Astrocyte (in vitro differentiated cells and primary cell): ENCODE data around the gene NIPBL. TPM values are rescaled to one million over a fixed set of nuclear protein-coding genes. Genes with fewer than 3 reads are reported as not detected.

ENCODE experiments used
- DNase-seq: peaks from one replicate; pipeline ENCODE4 v3.0.0-alpha.2; 2010; ENCODE audit warnings: low read depth
- FAIRE-seq: peaks from 2 replicates; lab custom pipeline; 2011; peaks lifted over from hg19 to GRCh38; lab: Jason Lieb, UNC
- H2AFZ ChIP-seq: 2 replicates; pipeline ENCODE4 v1.6.0; 2012; ENCODE audit warnings: low read depth, low read length, inconsistent platforms
- H3K27ac ChIP-seq: 2 replicates; pipeline ENCODE4 v1.5.1; 2011; ENCODE audit warnings: low read depth, low read length, inconsistent platforms
- H3K27me3 ChIP-seq: 2 replicates; pipeline ENCODE4 v1.6.0; 2011; ENCODE audit warnings: low read length, inconsistent platforms; ENCODE audit not compliant: insufficient read depth
- H3K36me3 ChIP-seq: 2 replicates; pipeline ENCODE4 v1.5.1; 2011; ENCODE audit warnings: low read length, inconsistent platforms; ENCODE audit not compliant: insufficient read depth
- H3K4me1 ChIP-seq: 2 replicates; pipeline ENCODE4 v1.5.1; 2011; ENCODE audit warnings: low read length, inconsistent platforms; ENCODE audit not compliant: insufficient read depth
- H3K4me2 ChIP-seq: 2 replicates; pipeline ENCODE4 v1.6.0; 2012; ENCODE audit warnings: low read length, inconsistent platforms
- H3K4me3 ChIP-seq: 2 replicates; pipeline ENCODE4 v1.5.1; 2011; ENCODE audit warnings: low read depth, mild to moderate bottlenecking, low read length, inconsistent platforms; ENCODE audit not compliant: insufficient read depth
- H3K79me2 ChIP-seq: 2 replicates; pipeline ENCODE4 v1.6.0; 2012; ENCODE audit warnings: mild to moderate bottlenecking, low read length, inconsistent platforms; ENCODE audit not compliant: insufficient read depth
- H3K9ac ChIP-seq: 2 replicates; pipeline ENCODE4 v1.6.0; 2012; ENCODE audit warnings: mild to moderate bottlenecking, low read length, inconsistent platforms
- H3K9me3 ChIP-seq: 2 replicates; pipeline ENCODE4 v1.5.1; 2012; ENCODE audit warnings: low read depth, mild to moderate bottlenecking, low read length, inconsistent platforms; ENCODE audit not compliant: insufficient read depth
- H4K20me1 ChIP-seq: 2 replicates; pipeline ENCODE4 v1.6.0; 2012; ENCODE audit warnings: low read length, inconsistent platforms; ENCODE audit not compliant: insufficient read depth
- H3K27ac Mint-ChIP-seq: one replicate; pipeline ENCODE4 v1.8.0; 2021; ENCODE audit warnings: mild to moderate bottlenecking, mixed read lengths; ENCODE audit not compliant: unreplicated experiment
- H3K27me3 Mint-ChIP-seq: one replicate; pipeline ENCODE4 v1.8.0; 2021; ENCODE audit warnings: low read depth, mixed read lengths; ENCODE audit not compliant: unreplicated experiment
- H3K36me3 Mint-ChIP-seq: one replicate; pipeline ENCODE4 v1.8.0; 2021; ENCODE audit warnings: low read depth, mixed read lengths; ENCODE audit not compliant: unreplicated experiment
- H3K4me1 Mint-ChIP-seq: one replicate; pipeline ENCODE4 v1.8.0; 2021; ENCODE audit warnings: low read depth, mixed read lengths; ENCODE audit not compliant: unreplicated experiment
- H3K4me3 Mint-ChIP-seq: one replicate; pipeline ENCODE4 v1.8.0; 2021; ENCODE audit warnings: mild to moderate bottlenecking, moderate library complexity, mixed read lengths; ENCODE audit not compliant: unreplicated experiment
- H3K9me3 Mint-ChIP-seq: one replicate; pipeline ENCODE4 v1.8.0; 2021; ENCODE audit warnings: mild to moderate bottlenecking, mixed read lengths; ENCODE audit not compliant: unreplicated experiment
- CTCF ChIP-seq: IDR thresholded peaks from 2 replicates; pipeline ENCODE4 v1.5.1; 2011; ENCODE audit warnings: low read depth, mild to moderate bottlenecking, inconsistent platforms, low read length, moderate library complexity; ENCODE audit not compliant: insufficient read depth
- EZH2 ChIP-seq: IDR thresholded peaks from 2 replicates; pipeline ENCODE4 v1.6.1; 2012; ENCODE audit warnings: mild to moderate bottlenecking, low read length, inconsistent platforms; ENCODE audit not compliant: insufficient read depth
- total RNA-seq: library from RNA; stranded (reverse); gene quantifications from 2 replicates; pipeline ENCODE4 v1.2.1, GENCODE V29; 2021

The NIPBL gene
- total RNA-seq, 1 donor from 2014 or later: 45.3 TPM

- no peak for TF ChIP-seq EZH2
- Mint-ChIP-seq H3K4me3 (no peak overlapping the region), H3K9me3 (no peaks in the 10 kb centered on the region), H3K36me3 (peaks cover 29% of the 10 kb centered on the region), H3K27ac (no peak overlapping the region), H3K27me3 (no peaks in the 10 kb centered on the region), H3K4me1 (peaks cover 9% of the 10 kb centered on the region)
- Histone ChIP-seq H3K27me3 (no peaks in the 10 kb centered on the region), H2AFZ (no peak overlapping the region), H3K4me1 (no peaks in the 10 kb centered on the region), H3K27ac (no peak overlapping the region), H3K9ac (no peak overlapping the region), H3K4me3 (no peak overlapping the region), H4K20me1 (no peaks in the 10 kb centered on the region), H3K36me3 (peaks cover 9% of the 10 kb centered on the region), H3K4me2 (no peak overlapping the region), H3K79me2 (no peaks in the 10 kb centered on the region), H3K9me3 (no peaks in the 10 kb centered on the region)
- DNase-seq (no peak), FAIRE-seq (no peak)
Measured at GRCh38 chr5:37109338-37109737, 232.8 kb downstream of the NIPBL start.

DNA sequence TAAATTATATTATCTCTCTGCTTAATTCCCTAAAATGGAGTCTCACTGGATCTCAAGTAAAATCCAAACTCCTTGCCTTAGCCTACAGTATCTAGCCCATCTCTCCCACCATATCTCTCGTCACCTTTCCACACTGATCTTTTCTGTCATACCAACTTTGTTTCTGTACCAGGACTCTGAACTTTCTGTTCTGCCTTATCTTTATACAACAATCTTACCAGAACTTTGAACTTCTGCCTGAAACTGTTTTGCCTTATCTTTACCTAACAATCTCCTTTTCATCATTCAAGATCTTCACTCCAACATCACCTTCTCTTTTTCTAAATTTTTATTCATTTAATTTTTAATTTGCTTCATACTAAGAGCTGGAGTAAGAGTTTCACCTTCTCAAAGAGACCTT, 233.6 kb downstream of the NIPBL start:
- no peak for DNase-seq
- H4K20me1 ChIP-seq: no peaks in the 10 kb centered on the region
- peaks cover 9% of the 10 kb centered on the region for H3K36me3 ChIP-seq
- Mint-ChIP-seq H3K9me3 (no peaks in the 10 kb centered on the region), H3K27ac (no peak overlapping the region), H3K36me3 (peaks cover 24% of the 10 kb centered on the region), H3K4me1 (peaks cover 9% of the 10 kb centered on the region), H3K4me3 (no peak overlapping the region), H3K27me3 (no peaks in the 10 kb centered on the region)
- H3K4me2 ChIP-seq: no peak overlapping the region
- H3K27me3 ChIP-seq: no peaks in the 10 kb centered on the region
- H3K4me3 ChIP-seq: no peak overlapping the region
- no peak overlapping the region for H3K9ac ChIP-seq
- H2AFZ ChIP-seq: no peak overlapping the region
- TF ChIP-seq EZH2 (no peak), CTCF (no peak)
- H3K9me3 ChIP-seq: no peaks in the 10 kb centered on the region
- no peak for FAIRE-seq
- H3K4me1 ChIP-seq: no peaks in the 10 kb centered on the region
- H3K79me2 ChIP-seq: no peaks in the 10 kb centered on the region
- no peak overlapping the region for H3K27ac ChIP-seq

DNA sequence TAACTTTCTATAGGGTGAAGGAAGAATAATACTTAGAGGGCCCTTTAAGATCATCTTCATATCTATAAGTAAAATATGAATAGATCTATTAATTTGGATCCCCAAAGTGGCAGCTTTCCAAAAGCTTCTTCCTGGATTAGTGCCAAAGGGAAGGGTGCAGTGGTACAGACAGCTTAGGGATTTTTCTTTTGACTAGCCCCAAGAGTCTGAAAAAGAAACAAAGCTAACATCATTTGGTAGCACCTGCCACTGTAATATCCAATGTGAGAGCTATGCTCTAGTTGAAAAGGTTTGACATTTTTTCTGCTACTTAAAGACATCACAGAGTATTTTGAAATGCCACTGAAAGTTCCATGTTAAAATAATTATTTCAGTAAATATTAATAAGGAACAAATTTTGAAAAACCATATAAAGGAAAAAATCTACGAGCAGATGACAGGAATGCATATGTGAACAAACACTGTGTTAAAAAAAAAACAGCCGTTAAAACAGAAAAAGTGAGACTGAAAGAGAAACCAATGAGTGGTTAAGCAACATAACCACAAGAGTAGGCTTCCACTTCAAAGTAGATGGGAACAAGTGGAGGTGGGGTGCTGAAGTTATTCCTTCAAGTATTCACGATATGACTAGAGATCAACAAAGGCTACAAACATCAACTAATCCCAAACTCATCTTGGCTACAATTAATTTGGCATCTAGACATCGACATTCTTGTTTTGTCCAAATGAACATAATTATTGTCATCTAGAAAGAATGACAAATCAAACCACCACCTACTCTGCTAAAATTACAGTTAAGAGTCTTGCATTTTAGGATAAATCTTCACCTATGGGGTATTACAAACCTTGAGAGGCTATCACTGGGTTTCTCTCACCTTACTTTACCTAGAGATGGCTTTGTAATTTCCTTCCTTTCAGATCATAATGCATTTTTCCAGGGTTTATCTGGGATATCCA, 235.1 kb downstream of the NIPBL start:
- no peaks in the 10 kb centered on the region for H3K27me3 ChIP-seq
- Mint-ChIP-seq H3K4me3 (no peak overlapping the region), H3K27me3 (no peaks in the 10 kb centered on the region), H3K36me3 (peaks cover 21% of the 10 kb centered on the region), H3K4me1 (peaks cover 9% of the 10 kb centered on the region), H3K27ac (no peak overlapping the region), H3K9me3 (no peaks in the 10 kb centered on the region)
- H3K4me3 ChIP-seq: no peak overlapping the region
- no peak overlapping the region for H3K4me2 ChIP-seq
- DNase-seq: peak; percentile 10
- H3K4me1 ChIP-seq: no peaks in the 10 kb centered on the region
- H3K36me3 ChIP-seq: peaks cover 10% of the 10 kb centered on the region
- H3K79me2 ChIP-seq: no peaks in the 10 kb centered on the region
- H3K27ac ChIP-seq: no peak overlapping the region
- no peaks in the 10 kb centered on the region for H3K9me3 ChIP-seq
- FAIRE-seq: no peak
- no peak overlapping the region for H3K9ac ChIP-seq
- no peaks in the 10 kb centered on the region for H4K20me1 ChIP-seq
- TF ChIP-seq EZH2 (no peak), CTCF (no peak)
- no peak overlapping the region for H2AFZ ChIP-seq
